Hepatocyte (in vitro differentiated cells): Measurements from ENCODE around the gene NFE2. TPM values are rescaled to one million over a fixed set of nuclear protein-coding genes. Genes with fewer than 3 reads are reported as not detected.

Source experiments
- DNase-seq: peaks from one replicate; pipeline ENCODE4 v3.0.0-alpha.2; 2016; ENCODE audit warnings: low spot score
- H2AFZ ChIP-seq: fragments of 200-600 bp; sonication (generic); 2 replicates; pipeline ENCODE4 v1.6.0; 2016; ENCODE audit warnings: antibody characterized with exemption, mild to moderate bottlenecking
- H3K27ac ChIP-seq: fragments of 200-600 bp; sonication (generic); 2 replicates; pipeline ENCODE4 v1.5.1; 2016; ENCODE audit warnings: mild to moderate bottlenecking
- H3K27me3 ChIP-seq: fragments of 200-600 bp; sonication (generic); 2 replicates; pipeline ENCODE4 v1.6.1; 2016
- H3K36me3 ChIP-seq: fragments of 200-600 bp; sonication (generic); replicated peaks from 2 replicates; pipeline ENCODE4 v1.5.1; 2016; ENCODE audit warnings: low read depth; ENCODE audit not compliant: insufficient read depth
- H3K4me1 ChIP-seq: fragments of 200-600 bp; sonication (generic); 2 replicates; pipeline ENCODE4 v1.5.1; 2016; ENCODE audit warnings: mild to moderate bottlenecking, moderate library complexity; ENCODE audit not compliant: insufficient read depth
- H3K4me2 ChIP-seq: fragments of 200-600 bp; sonication (generic); 2 replicates; pipeline ENCODE4 v1.6.0; 2016
- H3K4me3 ChIP-seq: fragments of 200-600 bp; sonication (generic); 2 replicates; pipeline ENCODE4 v1.5.1; 2016; ENCODE audit warnings: mild to moderate bottlenecking
- H3K79me2 ChIP-seq: fragments of 200-600 bp; sonication (generic); 2 replicates; pipeline ENCODE4 v1.6.0; 2017; ENCODE audit warnings: mild to moderate bottlenecking
- H3K9me2 ChIP-seq: fragments of 200-600 bp; sonication (generic); replicated peaks from 2 replicates; pipeline ENCODE4 v1.6.0; 2017; ENCODE audit warnings: mild to moderate bottlenecking; ENCODE audit not compliant: insufficient read depth
- H3K9me3 ChIP-seq: fragments of 200-600 bp; sonication (generic); 2 replicates; pipeline ENCODE4 v1.5.1; 2016; ENCODE audit warnings: low read depth, mild to moderate bottlenecking
- H4K20me1 ChIP-seq: fragments of 200-600 bp; sonication (generic); 2 replicates; pipeline ENCODE4 v1.6.0; 2016; ENCODE audit warnings: mild to moderate bottlenecking; ENCODE audit not compliant: insufficient read depth, poor library complexity, severe bottlenecking
- CTCF ChIP-seq: fragments of 200-600 bp; sonication (generic); IDR thresholded peaks from 2 replicates; pipeline ENCODE4 v1.5.1; 2016; ENCODE audit warnings: antibody characterized with exemption, mild to moderate bottlenecking; ENCODE audit not compliant: poor library complexity
- EZH2 ChIP-seq: fragments of 200-600 bp; sonication (generic); IDR thresholded peaks from 2 replicates; pipeline ENCODE4 v1.6.1; 2016; ENCODE audit warnings: antibody characterized with exemption, mild to moderate bottlenecking, borderline replicate concordance
- EZH2phosphoT487 ChIP-seq: fragments of 200-600 bp; sonication (generic); IDR thresholded peaks from one replicate; pipeline ENCODE4 v1.6.1; 2018; ENCODE audit warnings: antibody characterized with exemption, mild to moderate bottlenecking, low read depth, moderate library complexity; ENCODE audit not compliant: unreplicated experiment, severe bottlenecking
- WGBS: methylation state at CpG from one replicate; pipeline ENCODE4 v1.1.6; 2016; ENCODE audit warnings: low lambda C conversion rate; ENCODE audit errors: missing lambda C conversion rate; 5-methylcytosine and 5-hydroxymethylcytosine counted together
- polyA plus RNA-seq: library from polyadenylated mRNA; unstranded; fragments of >200 nt; fragmentation: Nextera tagmentation; extraction: Ambion mirVana; gene quantifications from 2 replicates; pipeline ENCODE4 v1.2.1, GENCODE V29; 2016
- total RNA-seq: library from RNA; depleted of rRNA; stranded (reverse); fragments of >200 nt; gene quantifications from 2 replicates; pipeline ENCODE4 v1.2.3, GENCODE V29; 2014

Gene NFE2
- total and polyA plus RNA-seq, 2 experiments from 2014 or later, result 0.83 TPM; not detected in 1

GRCh38 chr12:54304187-54304810 lies 3.5 kb upstream of the NFE2 start:
- Histone ChIP-seq H3K4me1 (peaks cover 20% of the 10 kb centered on the region), H3K79me2 (no peaks in the 10 kb centered on the region), H2AFZ (no peak overlapping the region), H3K4me3 (no peak overlapping the region), H3K36me3 (no peaks in the 10 kb centered on the region), H4K20me1 (no peaks in the 10 kb centered on the region), H3K27me3 (peaks cover 2% of the 10 kb centered on the region), H3K9me2 (no peaks in the 10 kb centered on the region), H3K27ac (no peak overlapping the region), H3K4me2 (peak overlapping the region; percentile 46), H3K9me3 (no peaks in the 10 kb centered on the region)
- DNase-seq, result peak; percentile 80
- TF ChIP-seq CTCF, result no peak
- 24% methylated on average over 11 of the region's 12 CpGs for WGBS

GRCh38 chr12:54303640-54304039 lies 2.8 kb upstream of the NFE2 start:
- H3K9me2 ChIP-seq, result no peaks in the 10 kb centered on the region
- peaks cover 2% of the 10 kb centered on the region for H3K27me3 ChIP-seq
- H3K4me1 ChIP-seq, result peaks cover 20% of the 10 kb centered on the region
- H3K4me3 ChIP-seq, result no peak overlapping the region
- H3K9me3 ChIP-seq, result no peaks in the 10 kb centered on the region
- H2AFZ ChIP-seq, result no peak overlapping the region
- TF ChIP-seq CTCF (no peak), EZH2phosphoT487 (no peak), EZH2 (no peak)
- H3K36me3 ChIP-seq, result no peaks in the 10 kb centered on the region
- H3K27ac ChIP-seq, result no peak overlapping the region
- H3K79me2 ChIP-seq, result no peaks in the 10 kb centered on the region
- DNase-seq, result no peak
- H4K20me1 ChIP-seq, result no peaks in the 10 kb centered on the region
- H3K4me2 ChIP-seq, result no peak overlapping the region

- no peak for TF ChIP-seq EZH2phosphoT487
- no peak for TF ChIP-seq CTCF
- no peak for TF ChIP-seq EZH2
- 38% methylated on average over 1 of the region's 1 CpG for WGBS
- no peaks in the 10 kb centered on the region for H3K79me2 ChIP-seq
- H3K9me3 ChIP-seq, result no peaks in the 10 kb centered on the region
- DNase-seq, result no peak
- peak overlapping the region; percentile 8 for H2AFZ ChIP-seq
- H3K27ac ChIP-seq, result peak overlapping the region; percentile 9
- no peak overlapping the region for H3K4me3 ChIP-seq
- no peaks in the 10 kb centered on the region for H3K36me3 ChIP-seq
- peak overlapping the region; percentile 83 for H3K4me2 ChIP-seq
- no peaks in the 10 kb centered on the region for H3K9me2 ChIP-seq
- peaks cover 2% of the 10 kb centered on the region for H3K27me3 ChIP-seq
- peaks cover 20% of the 10 kb centered on the region for H3K4me1 ChIP-seq
- H4K20me1 ChIP-seq, result no peaks in the 10 kb centered on the region
Measured at GRCh38 chr12:54301428-54302048, 723 bp upstream of the NFE2 start.
